Measurements from ENCODE around the gene EEF1AKMT1. TPM values are rescaled to one million over a fixed set of nuclear protein-coding genes. Genes with fewer than 3 reads are reported as not detected.

EEF1AKMT1 gene
- total RNA-seq, 1 experiment from 2014 or later, result 9.8 TPM

DNA sequence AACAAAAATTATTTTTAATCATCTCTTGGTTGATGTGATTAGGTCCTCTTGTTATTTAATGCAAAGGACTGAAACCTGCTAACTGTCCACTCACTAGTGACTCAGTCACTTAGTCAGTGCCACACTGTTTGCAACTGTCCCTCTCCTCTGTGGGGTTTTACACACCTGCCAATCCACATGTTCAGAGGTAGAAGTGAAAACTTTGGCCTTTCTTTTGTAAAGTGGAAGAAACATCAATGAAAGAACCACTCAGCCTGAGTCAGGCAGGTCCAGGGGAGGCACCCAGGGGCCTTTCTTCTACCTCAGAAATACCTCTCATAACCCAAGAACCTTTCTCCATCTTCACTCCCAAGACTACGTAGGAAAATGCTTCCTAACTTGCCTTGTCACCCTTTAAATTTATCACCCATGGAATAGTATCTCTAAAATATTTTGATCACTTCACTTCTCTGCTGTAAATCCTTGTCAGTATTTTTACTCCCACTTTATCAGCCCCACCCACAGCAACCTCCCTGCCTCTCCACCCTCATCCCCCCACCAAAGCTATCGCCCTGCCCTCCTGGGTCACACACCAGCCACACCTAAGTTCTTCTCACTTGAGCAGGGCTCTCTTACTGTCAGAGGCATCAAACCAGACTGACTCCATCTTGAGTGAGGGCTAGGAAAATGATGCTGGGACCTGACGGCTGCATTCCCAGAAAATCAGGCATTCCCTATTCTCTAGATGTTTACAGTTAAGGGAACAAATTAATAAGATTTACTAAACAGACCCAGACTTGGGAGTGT is 29.6 kb upstream of the EEF1AKMT1 start:
- ChIA-PET CTCF (no interaction called here), POLR2A (no interaction called here), RAD21 (ENCODE audit: low non-redundant PET in 1 of 2, low total read pairs in 2 of 2, uncharacterized antibody in 2 of 2, unreplicated experiment in 2 of 2) (no interaction called here)
- peaks cover 5% of the 10 kb centered on the region; the same call in 1 of the 2 replicates for H3K79me2 ChIP-seq (ENCODE audit: insufficient read depth, low read length)
- H3K4me2 ChIP-seq (ENCODE audit: low read length), result no peak overlapping the region
- DNase-seq (ENCODE audit: low read depth, low spot score) (no peak), ATAC-seq (no peak)
- no peaks in the 10 kb centered on the region for H3K27me3 ChIP-seq (ENCODE audit: insufficient read depth, low read length)
- H4K20me1 ChIP-seq (ENCODE audit: insufficient read depth), result no peaks in the 10 kb centered on the region
- TF ChIP-seq, protein P1, sequence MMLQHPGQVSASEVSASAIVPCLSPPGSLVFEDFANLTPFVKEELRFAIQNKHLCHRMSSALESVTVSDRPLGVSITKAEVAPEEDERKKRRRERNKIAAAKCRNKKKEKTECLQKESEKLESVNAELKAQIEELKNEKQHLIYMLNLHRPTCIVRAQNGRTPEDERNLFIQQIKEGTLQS (IDR thresholded peaks at IDR 0.05), result no peak
- no peak for TF ChIP-seq ZNF274 (IDR thresholded peaks at IDR 0.05; ENCODE audit: low read depth, low read length)
- TF ChIP-seq EZH2 (IDR thresholded peaks at IDR 0.05), result no peak
- TF ChIP-seq POLR2A (IDR thresholded peaks at IDR 0.05; ENCODE audit: borderline replicate concordance, extremely low read depth, insufficient read depth, insufficient read length), result no peak
- TF ChIP-seq ELF1 (IDR thresholded peaks at IDR 0.05; ENCODE audit: borderline replicate concordance, low read depth), result no peak
- TF ChIP-seq, protein P2, sequence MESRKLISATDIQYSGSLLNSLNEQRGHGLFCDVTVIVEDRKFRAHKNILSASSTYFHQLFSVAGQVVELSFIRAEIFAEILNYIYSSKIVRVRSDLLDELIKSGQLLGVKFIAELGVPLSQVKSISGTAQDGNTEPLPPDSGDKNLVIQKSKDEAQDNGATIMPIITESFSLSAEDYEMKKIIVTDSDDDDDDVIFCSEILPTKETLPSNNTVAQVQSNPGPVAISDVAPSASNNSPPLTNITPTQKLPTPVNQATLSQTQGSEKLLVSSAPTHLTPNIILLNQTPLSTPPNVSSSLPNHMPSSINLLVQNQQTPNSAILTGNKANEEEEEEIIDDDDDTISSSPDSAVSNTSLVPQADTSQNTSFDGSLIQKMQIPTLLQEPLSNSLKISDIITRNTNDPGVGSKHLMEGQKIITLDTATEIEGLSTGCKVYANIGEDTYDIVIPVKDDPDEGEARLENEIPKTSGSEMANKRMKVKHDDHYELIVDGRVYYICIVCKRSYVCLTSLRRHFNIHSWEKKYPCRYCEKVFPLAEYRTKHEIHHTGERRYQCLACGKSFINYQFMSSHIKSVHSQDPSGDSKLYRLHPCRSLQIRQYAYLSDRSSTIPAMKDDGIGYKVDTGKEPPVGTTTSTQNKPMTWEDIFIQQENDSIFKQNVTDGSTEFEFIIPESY (IDR thresholded peaks at IDR 0.05; ENCODE audit: extremely low read depth, insufficient replicate concordance, low read length), result no peak
- TF ChIP-seq, protein P3, sequence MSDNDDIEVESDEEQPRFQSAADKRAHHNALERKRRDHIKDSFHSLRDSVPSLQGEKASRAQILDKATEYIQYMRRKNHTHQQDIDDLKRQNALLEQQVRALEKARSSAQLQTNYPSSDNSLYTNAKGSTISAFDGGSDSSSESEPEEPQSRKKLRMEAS (IDR thresholded peaks at IDR 0.05), result no peak
- no peak for TF ChIP-seq CBX3 (IDR thresholded peaks at IDR 0.05; ENCODE audit: low read depth)
- no peak for TF ChIP-seq FOSL1 (IDR thresholded peaks at IDR 0.05; ENCODE audit: low read depth)
- no peak overlapping the region for H3K4me3 ChIP-seq (replicated peaks in 1 of 2; ENCODE audit: low read depth in 1 of 2, low read length in 2 of 2)
- H3K36me3 ChIP-seq (ENCODE audit: control insufficient read depth in 1 of 2, insufficient read depth in 2 of 2, low read length in 2 of 2), result peaks cover 0 to 11% of the 10 kb centered on the region in 2 experiments; a peak in 2 of 4 replicates
- BruUV-seq (replicated peaks), result no TSS peak
- no peaks in the 10 kb centered on the region for H3K4me1 ChIP-seq (ENCODE audit: control insufficient read depth in 1 of 2, insufficient read depth in 2 of 2, low read length in 2 of 2)
- H3K9me2 ChIP-seq (ENCODE audit: insufficient read depth), result no peaks in the 10 kb centered on the region
- no peak overlapping the region for H3K9ac ChIP-seq (ENCODE audit: low read length)
- no peak overlapping the region for H3K27ac ChIP-seq (ENCODE audit: low read depth, low read length)
- H2AFZ ChIP-seq (ENCODE audit: low read depth, low read length, poor library complexity, severe bottlenecking), result no peak overlapping the region
- intact Hi-C loops (cut with micrococcal nuclease), result no loop called here
- no peaks in the 10 kb centered on the region for H3K9me3 ChIP-seq (ENCODE audit: control insufficient read depth in 1 of 2, insufficient read depth in 1 of 2, low read depth in 1 of 2, low read length in 2 of 2)
